KMS-11 (cell line): ENCODE measurements around the gene ASMTL.
"Not testable (repeated sequence)": the region's sequence is repeated elsewhere in the genome, so short reads cannot be mapped to it uniquely, and the experiment has no call there.

ENCODE experiments used
- H2AFZ ChIP-seq: fragments of 200-600 bp; sonication (generic); 2 replicates; pipeline ENCODE4 v1.6.1; 2016; ENCODE audit warnings: antibody characterized with exemption, mixed run types, low read depth
- H3K27ac ChIP-seq: fragments of 200-600 bp; sonication (generic); 2 replicates; pipeline ENCODE4 v1.6.1; 2016; ENCODE audit warnings: mild to moderate bottlenecking, mixed run types
- H3K27me3 ChIP-seq: fragments of 200-600 bp; sonication (generic); 2 replicates; pipeline ENCODE4 v1.6.1; 2017; ENCODE audit warnings: mild to moderate bottlenecking, low read depth, mixed run types, moderate library complexity; ENCODE audit not compliant: insufficient read depth
- H3K36me3 ChIP-seq: fragments of 200-600 bp; sonication (generic); 2 replicates; pipeline ENCODE4 v1.6.1; 2017; ENCODE audit warnings: mild to moderate bottlenecking, mixed run types; ENCODE audit not compliant: insufficient read depth
- H3K4me1 ChIP-seq: fragments of 200-600 bp; sonication (generic); 2 replicates; pipeline ENCODE4 v1.6.1; 2016; ENCODE audit warnings: mild to moderate bottlenecking, low read depth, mixed run types; ENCODE audit not compliant: poor library complexity, severe bottlenecking
- H3K4me2 ChIP-seq: fragments of 200-600 bp; sonication (generic); 2 replicates; pipeline ENCODE4 v1.7.0; 2016; ENCODE audit warnings: mild to moderate bottlenecking, mixed run types
- H3K4me3 ChIP-seq: fragments of 200-600 bp; sonication (generic); IDR thresholded peaks from 2 replicates; pipeline ENCODE4 v1.6.1; 2017; ENCODE audit warnings: low read depth, low read length, mixed read lengths; ENCODE audit not compliant: insufficient read depth
- H3K79me2 ChIP-seq: fragments of 200-600 bp; sonication (generic); 2 replicates; pipeline ENCODE4 v1.6.1; 2016; ENCODE audit warnings: low read depth, mixed run types; ENCODE audit not compliant: insufficient read depth
- H3K9ac ChIP-seq: fragments of 200-600 bp; sonication (generic); 2 replicates; pipeline ENCODE4 v1.6.1; 2016; ENCODE audit warnings: mild to moderate bottlenecking, mixed run types
- H4K20me1 ChIP-seq: fragments of 200-600 bp; sonication (generic); 2 replicates; pipeline ENCODE4 v1.6.1; 2016; ENCODE audit warnings: mild to moderate bottlenecking, mixed run types; ENCODE audit not compliant: insufficient read depth
- CTCF ChIP-seq: fragments of 200-600 bp; sonication (generic); conservative IDR thresholded peaks from 2 replicates; pipeline ENCODE4 v1.6.1; 2017; ENCODE audit warnings: low read depth, mild to moderate bottlenecking, antibody characterized with exemption, low read length, moderate library complexity, mixed read lengths

Gene ASMTL

GRCh38 chrX:1433646-1434357 is 18.9 kb downstream of the ASMTL start:
- Histone ChIP-seq H3K36me3 (no peaks in the 10 kb centered on the region), H4K20me1 (no peaks in the 10 kb centered on the region), H3K4me1 (no peaks in the 10 kb centered on the region), H3K79me2 (no peaks in the 10 kb centered on the region), H3K9ac (no peak overlapping the region), H2AFZ (no peak overlapping the region), H3K4me3 (no peak overlapping the region), H3K4me2 (no peak overlapping the region), H3K27me3 (no peaks in the 10 kb centered on the region), H3K27ac (no peak overlapping the region)
- TF ChIP-seq CTCF, result no peak

GRCh38 chrX:1430451-1430850 is 22.3 kb downstream of the ASMTL start:
- Histone ChIP-seq H4K20me1 (no peaks in the 10 kb centered on the region), H3K9ac (no peak overlapping the region), H3K4me2 (no peak overlapping the region), H3K79me2 (no peaks in the 10 kb centered on the region), H3K27ac (no peak overlapping the region), H2AFZ (no peak overlapping the region), H3K27me3 (no peaks in the 10 kb centered on the region), H3K4me3 (no peak overlapping the region), H3K36me3 (no peaks in the 10 kb centered on the region), H3K4me1 (no peaks in the 10 kb centered on the region)
- no peak for TF ChIP-seq CTCF

- Histone ChIP-seq H3K9ac (no peak overlapping the region), H3K4me1 (no peaks in the 10 kb centered on the region), H3K79me2 (no peaks in the 10 kb centered on the region), H3K4me2 (no peak overlapping the region), H2AFZ (no peak overlapping the region), H3K36me3 (no peaks in the 10 kb centered on the region), H3K4me3 (no peak overlapping the region), H3K27me3 (no peaks in the 10 kb centered on the region), H4K20me1 (no peaks in the 10 kb centered on the region), H3K27ac (no peak overlapping the region)
- TF ChIP-seq CTCF, result no peak
Observed at GRCh38 chrX:1427756-1428155, 25.0 kb downstream of the ASMTL start.

GRCh38 chrX:1426321-1426720 is 26.4 kb downstream of the ASMTL start:
- not testable (repeated sequence) for H2AFZ ChIP-seq, H3K27ac ChIP-seq, H3K79me2 ChIP-seq, H3K4me3 ChIP-seq, H3K36me3 ChIP-seq, H3K27me3 ChIP-seq, H3K9ac ChIP-seq, H3K4me2 ChIP-seq, H4K20me1 ChIP-seq, H3K4me1 ChIP-seq

GRCh38 chrX:1425381-1425780 is 27.3 kb downstream of the ASMTL start:
- Histone ChIP-seq H3K27me3 (no peaks in the 10 kb centered on the region), H2AFZ (no peak overlapping the region), H3K4me3 (no peak overlapping the region), H3K36me3 (no peaks in the 10 kb centered on the region), H3K4me2 (no peak overlapping the region), H3K79me2 (no peaks in the 10 kb centered on the region), H3K27ac (no peak overlapping the region), H4K20me1 (no peaks in the 10 kb centered on the region), H3K4me1 (no peaks in the 10 kb centered on the region), H3K9ac (no peak overlapping the region)
- no peak for TF ChIP-seq CTCF
